Fibroblast of lung (primary cell): ENCODE results near the gene ZXDC.

ENCODE experiments used
- CTCF ChIP-seq, 2 donors: IDR thresholded peaks in 1 of 2; conservative IDR thresholded peaks in 1 of 2; 1 replicate in 1 of 2; 2 replicates in 1 of 2; pipeline ENCODE4 v1.5.1; 2011 to 2012; ENCODE audit warnings: low read length in 2 of 2, control low read depth in 1 of 2, inconsistent platforms in 1 of 2, low read depth in 1 of 2, mild to moderate bottlenecking in 1 of 2
- EZH2 ChIP-seq: IDR thresholded peaks from 2 replicates; pipeline ENCODE4 v1.5.1; 2012; ENCODE audit warnings: low read length, control low read depth, mild to moderate bottlenecking; ENCODE audit errors: missing control alignments

DNA sequence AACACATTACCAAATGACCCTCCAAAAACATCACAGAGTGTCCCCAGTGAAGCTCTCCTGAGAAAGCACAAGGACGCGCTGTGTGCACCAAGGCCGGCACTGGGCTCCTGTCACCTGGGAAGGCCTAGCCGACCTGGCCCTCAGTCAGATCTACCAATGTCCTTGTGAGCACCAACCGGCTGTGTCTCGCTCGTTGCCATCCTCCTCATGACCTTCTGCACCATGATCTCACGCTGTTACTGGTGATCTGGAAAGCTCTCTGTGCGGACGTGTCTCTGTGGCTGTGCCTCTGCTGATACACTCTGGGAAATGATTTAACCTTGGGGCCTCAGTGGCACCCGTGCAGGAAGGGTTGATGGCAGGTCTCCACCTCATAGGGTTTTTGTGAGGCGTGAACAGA lies 24.2 kb downstream of the ZXDC start:
- TF ChIP-seq CTCF (conservative IDR thresholded peaks at IDR 0.05 in 1 of 2, IDR thresholded peaks at IDR 0.05 in 1 of 2; ENCODE audit: low read depth in 1 of 2, low read length in 2 of 2) (no peak), EZH2 (no peak)
